ENCODE measurements around the gene CTNNB1. TPM values are rescaled to one million over a fixed set of nuclear protein-coding genes. Genes with fewer than 3 reads are reported as not detected.

Gene CTNNB1
- total RNA-seq, 1 donor from 2014 or later: 269 TPM

DNA sequence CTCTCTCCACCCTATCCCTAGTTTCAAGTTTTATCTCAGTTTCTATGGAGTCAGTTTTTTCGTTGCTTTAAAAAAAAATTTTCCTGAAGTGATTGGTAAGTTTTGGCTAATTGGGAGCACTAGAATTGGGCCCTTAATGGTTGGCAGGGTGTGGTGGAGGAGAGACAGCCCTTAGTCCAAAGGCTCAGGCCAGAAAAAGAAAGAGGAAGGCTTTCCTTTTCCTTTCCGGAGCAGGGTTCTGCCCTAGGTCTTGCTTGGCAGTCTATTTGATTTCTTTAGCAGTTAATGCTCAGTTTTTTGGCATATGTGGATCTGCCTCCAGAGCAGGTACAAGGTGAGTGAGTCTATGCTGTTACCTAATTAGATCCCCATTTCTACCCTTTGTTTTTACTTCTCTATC lies 22.7 kb downstream of the CTNNB1 start:
- Mint-ChIP-seq H3K36me3 (ENCODE audit: unreplicated experiment) (no peaks in the 10 kb centered on the region), H3K4me1 (ENCODE audit: low read depth, unreplicated experiment) (peaks cover 13% of the 10 kb centered on the region), H3K9me3 (ENCODE audit: unreplicated experiment) (no peaks in the 10 kb centered on the region), H3K27me3 (ENCODE audit: unreplicated experiment) (peaks cover 1% of the 10 kb centered on the region), H3K27ac (ENCODE audit: unreplicated experiment) (no peak overlapping the region), H3K4me3 (ENCODE audit: unreplicated experiment) (no peak overlapping the region)
- no peak for DNase-seq
- TF ChIP-seq, protein P1, sequence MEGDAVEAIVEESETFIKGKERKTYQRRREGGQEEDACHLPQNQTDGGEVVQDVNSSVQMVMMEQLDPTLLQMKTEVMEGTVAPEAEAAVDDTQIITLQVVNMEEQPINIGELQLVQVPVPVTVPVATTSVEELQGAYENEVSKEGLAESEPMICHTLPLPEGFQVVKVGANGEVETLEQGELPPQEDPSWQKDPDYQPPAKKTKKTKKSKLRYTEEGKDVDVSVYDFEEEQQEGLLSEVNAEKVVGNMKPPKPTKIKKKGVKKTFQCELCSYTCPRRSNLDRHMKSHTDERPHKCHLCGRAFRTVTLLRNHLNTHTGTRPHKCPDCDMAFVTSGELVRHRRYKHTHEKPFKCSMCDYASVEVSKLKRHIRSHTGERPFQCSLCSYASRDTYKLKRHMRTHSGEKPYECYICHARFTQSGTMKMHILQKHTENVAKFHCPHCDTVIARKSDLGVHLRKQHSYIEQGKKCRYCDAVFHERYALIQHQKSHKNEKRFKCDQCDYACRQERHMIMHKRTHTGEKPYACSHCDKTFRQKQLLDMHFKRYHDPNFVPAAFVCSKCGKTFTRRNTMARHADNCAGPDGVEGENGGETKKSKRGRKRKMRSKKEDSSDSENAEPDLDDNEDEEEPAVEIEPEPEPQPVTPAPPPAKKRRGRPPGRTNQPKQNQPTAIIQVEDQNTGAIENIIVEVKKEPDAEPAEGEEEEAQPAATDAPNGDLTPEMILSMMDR (IDR thresholded peaks at IDR 0.05; ENCODE audit: partially characterized antibody, unreplicated experiment): no peak

DNA sequence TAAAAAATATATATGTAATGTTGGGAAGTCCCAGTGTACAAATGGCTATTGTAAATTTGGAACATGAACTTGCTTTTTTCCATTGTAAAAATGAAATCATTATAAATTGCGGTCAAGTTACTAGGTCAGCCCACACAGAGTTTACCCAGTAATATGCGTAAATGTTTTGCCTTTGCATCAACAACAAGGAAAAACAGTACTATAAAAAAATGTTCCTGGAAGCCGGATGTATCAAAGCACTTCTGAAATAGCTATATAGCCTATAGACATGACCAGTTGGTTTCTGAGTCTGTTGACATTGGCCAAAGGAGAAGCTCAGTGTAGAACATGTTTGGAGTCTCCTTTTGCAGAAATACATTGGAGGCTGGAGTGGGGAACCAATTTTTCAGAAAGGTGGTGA lies 23.2 kb downstream of the CTNNB1 start:
- no peak overlapping the region for H3K4me3 Mint-ChIP-seq (ENCODE audit: unreplicated experiment)
- peaks cover 1% of the 10 kb centered on the region for H3K27me3 Mint-ChIP-seq (ENCODE audit: unreplicated experiment)
- no peaks in the 10 kb centered on the region for H3K36me3 Mint-ChIP-seq (ENCODE audit: unreplicated experiment)
- H3K9me3 Mint-ChIP-seq (ENCODE audit: unreplicated experiment): no peaks in the 10 kb centered on the region
- no peak overlapping the region for H3K27ac Mint-ChIP-seq (ENCODE audit: unreplicated experiment)
- DNase-seq: no peak
- TF ChIP-seq, protein P1 (IDR thresholded peaks at IDR 0.05; ENCODE audit: partially characterized antibody, unreplicated experiment): no peak
- peaks cover 12% of the 10 kb centered on the region for H3K4me1 Mint-ChIP-seq (ENCODE audit: low read depth, unreplicated experiment)

DNA sequence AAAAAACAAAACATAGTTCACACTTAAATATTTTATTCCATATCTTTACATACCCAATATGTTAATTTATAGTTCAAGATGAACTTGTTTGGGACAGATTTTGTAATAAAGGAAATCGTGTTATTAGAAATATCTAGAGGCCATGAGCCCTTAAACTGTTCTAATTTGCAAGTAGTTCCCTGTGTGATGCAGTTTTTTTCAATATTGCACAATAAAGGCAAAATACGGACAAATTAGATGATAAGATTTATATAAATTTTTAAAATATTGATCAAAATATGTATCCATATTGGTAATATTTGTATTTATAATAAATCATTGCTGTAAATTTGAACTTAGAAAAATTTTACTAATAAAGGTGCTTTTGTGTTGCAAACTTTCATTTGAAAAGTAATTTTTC lies 23.8 kb downstream of the CTNNB1 start:
- peaks cover 1% of the 10 kb centered on the region for H3K27me3 Mint-ChIP-seq (ENCODE audit: unreplicated experiment)
- H3K4me3 Mint-ChIP-seq (ENCODE audit: unreplicated experiment): no peak overlapping the region
- TF ChIP-seq, protein P1 (IDR thresholded peaks at IDR 0.05; ENCODE audit: partially characterized antibody, unreplicated experiment): no peak
- H3K27ac Mint-ChIP-seq (ENCODE audit: unreplicated experiment): no peak overlapping the region
- no peak for DNase-seq
- H3K4me1 Mint-ChIP-seq (ENCODE audit: low read depth, unreplicated experiment): peaks cover 10% of the 10 kb centered on the region
- H3K36me3 Mint-ChIP-seq (ENCODE audit: unreplicated experiment): no peaks in the 10 kb centered on the region
- H3K9me3 Mint-ChIP-seq (ENCODE audit: unreplicated experiment): no peaks in the 10 kb centered on the region

DNA sequence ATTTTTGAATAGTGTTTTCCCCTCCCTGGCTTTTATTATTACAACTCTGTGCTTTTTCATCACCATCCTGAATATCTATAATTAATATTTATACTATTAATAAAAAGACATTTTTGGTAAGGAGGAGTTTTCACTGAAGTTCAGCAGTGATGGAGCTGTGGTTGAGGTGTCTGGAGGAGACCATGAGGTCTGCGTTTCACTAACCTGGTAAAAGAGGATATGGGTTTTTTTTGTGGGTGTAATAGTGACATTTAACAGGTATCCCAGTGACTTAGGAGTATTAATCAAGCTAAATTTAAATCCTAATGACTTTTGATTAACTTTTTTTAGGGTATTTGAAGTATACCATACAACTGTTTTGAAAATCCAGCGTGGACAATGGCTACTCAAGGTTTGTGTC lies 24.4 kb downstream of the CTNNB1 start:
- H3K36me3 Mint-ChIP-seq (ENCODE audit: unreplicated experiment): no peaks in the 10 kb centered on the region
- H3K27ac Mint-ChIP-seq (ENCODE audit: unreplicated experiment): no peak overlapping the region

DNA sequence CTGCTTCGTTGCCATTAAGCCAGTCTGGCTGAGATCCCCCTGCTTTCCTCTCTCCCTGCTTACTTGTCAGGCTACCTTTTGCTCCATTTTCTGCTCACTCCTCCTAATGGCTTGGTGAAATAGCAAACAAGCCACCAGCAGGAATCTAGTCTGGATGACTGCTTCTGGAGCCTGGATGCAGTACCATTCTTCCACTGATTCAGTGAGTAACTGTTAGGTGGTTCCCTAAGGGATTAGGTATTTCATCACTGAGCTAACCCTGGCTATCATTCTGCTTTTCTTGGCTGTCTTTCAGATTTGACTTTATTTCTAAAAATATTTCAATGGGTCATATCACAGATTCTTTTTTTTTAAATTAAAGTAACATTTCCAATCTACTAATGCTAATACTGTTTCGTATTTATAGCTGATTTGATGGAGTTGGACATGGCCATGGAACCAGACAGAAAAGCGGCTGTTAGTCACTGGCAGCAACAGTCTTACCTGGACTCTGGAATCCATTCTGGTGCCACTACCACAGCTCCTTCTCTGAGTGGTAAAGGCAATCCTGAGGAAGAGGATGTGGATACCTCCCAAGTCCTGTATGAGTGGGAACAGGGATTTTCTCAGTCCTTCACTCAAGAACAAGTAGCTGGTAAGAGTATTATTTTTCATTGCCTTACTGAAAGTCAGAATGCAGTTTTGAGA lies 25.0 kb downstream of the CTNNB1 start:
- H3K27ac Mint-ChIP-seq (ENCODE audit: unreplicated experiment): no peak overlapping the region
- no peak for DNase-seq
- no peaks in the 10 kb centered on the region for H3K36me3 Mint-ChIP-seq (ENCODE audit: unreplicated experiment)

More for the DNA sequence above, 24.4 kb downstream of the CTNNB1 start:
- DNase-seq: no peak
- TF ChIP-seq, protein P1 (IDR thresholded peaks at IDR 0.05; ENCODE audit: partially characterized antibody, unreplicated experiment): no peak
- peaks cover 10% of the 10 kb centered on the region for H3K4me1 Mint-ChIP-seq (ENCODE audit: low read depth, unreplicated experiment)
- no peak overlapping the region for H3K4me3 Mint-ChIP-seq (ENCODE audit: unreplicated experiment)
- H3K9me3 Mint-ChIP-seq (ENCODE audit: unreplicated experiment): no peaks in the 10 kb centered on the region
- peaks cover 1% of the 10 kb centered on the region for H3K27me3 Mint-ChIP-seq (ENCODE audit: unreplicated experiment)

More for the DNA sequence above, 25.0 kb downstream of the CTNNB1 start:
- TF ChIP-seq, protein P1 (IDR thresholded peaks at IDR 0.05; ENCODE audit: partially characterized antibody, unreplicated experiment): no peak
- peaks cover 10% of the 10 kb centered on the region for H3K4me1 Mint-ChIP-seq (ENCODE audit: low read depth, unreplicated experiment)
- no peak overlapping the region for H3K4me3 Mint-ChIP-seq (ENCODE audit: unreplicated experiment)
- no peaks in the 10 kb centered on the region for H3K9me3 Mint-ChIP-seq (ENCODE audit: unreplicated experiment)
- H3K27me3 Mint-ChIP-seq (ENCODE audit: unreplicated experiment): peaks cover 1% of the 10 kb centered on the region
